Smooth muscle cell (in vitro differentiated cells): ENCODE measurements around the gene PLXNB1. TPM values are rescaled to one million over a fixed set of nuclear protein-coding genes. Genes with fewer than 3 reads are reported as not detected.

Experiments used
- DNase-seq: peaks from one replicate; lab custom pipeline; 2025; ENCODE audit not compliant: unreplicated experiment; lab: John Stamatoyannopoulos, UW
- H2AFZ ChIP-seq: fragments of 200-600 bp; sonication (generic); 2 replicates; pipeline ENCODE4 v1.6.0; 2016; ENCODE audit warnings: antibody characterized with exemption, low read depth, mild to moderate bottlenecking
- H3F3A ChIP-seq: fragments of 200-600 bp; sonication (generic); 2 replicates; pipeline ENCODE4 v1.6.0; 2017; ENCODE audit warnings: antibody characterized with exemption, low read depth
- H3K27ac ChIP-seq: fragments of 200-600 bp; sonication (generic); 2 replicates; pipeline ENCODE4 v1.5.1; 2016; ENCODE audit warnings: low read depth, mild to moderate bottlenecking
- H3K27me3 ChIP-seq: fragments of 200-600 bp; sonication (generic); 2 replicates; pipeline ENCODE4 v1.6.1; 2016; ENCODE audit warnings: low read depth, mild to moderate bottlenecking
- H3K36me3 ChIP-seq: fragments of 200-600 bp; sonication (generic); 2 replicates; pipeline ENCODE4 v1.5.1; 2016; ENCODE audit warnings: low read depth
- H3K4me1 ChIP-seq: fragments of 200-600 bp; sonication (generic); 2 replicates; pipeline ENCODE4 v1.5.1; 2016; ENCODE audit warnings: low read depth
- H3K4me2 ChIP-seq: fragments of 200-600 bp; sonication (generic); 2 replicates; pipeline ENCODE4 v1.6.0; 2016; ENCODE audit warnings: mild to moderate bottlenecking
- H3K4me3 ChIP-seq: fragments of 200-600 bp; sonication (generic); 2 replicates; pipeline ENCODE4 v1.5.1; 2016; ENCODE audit warnings: mild to moderate bottlenecking
- H3K79me2 ChIP-seq: fragments of 200-600 bp; sonication (generic); 2 replicates; pipeline ENCODE4 v1.6.0; 2016; ENCODE audit warnings: low read depth, mild to moderate bottlenecking
- H3K9ac ChIP-seq: fragments of 200-600 bp; sonication (generic); 2 replicates; pipeline ENCODE4 v1.6.0; 2016; ENCODE audit warnings: low read depth
- H3K9me3 ChIP-seq: fragments of 200-600 bp; sonication (generic); replicated peaks from 2 replicates; pipeline ENCODE4 v1.5.1; 2016; ENCODE audit warnings: low read depth
- H4K20me1 ChIP-seq: fragments of 200-600 bp; sonication (generic); 2 replicates; pipeline ENCODE4 v1.6.0; 2016; ENCODE audit warnings: low read depth
- WGBS: methylation state at CpG from one replicate; pipeline ENCODE4 v1.1.7; 2016; ENCODE audit warnings: low lambda C conversion rate; 5-methylcytosine and 5-hydroxymethylcytosine counted together
- polyA plus RNA-seq: library from polyadenylated mRNA; unstranded; fragments of >200 nt; fragmentation: Nextera tagmentation; extraction: Ambion mirVana; gene quantifications from 2 replicates; pipeline ENCODE4 v1.2.1, GENCODE V29; 2016
- total RNA-seq: library from RNA; depleted of rRNA; stranded (reverse); fragments of >200 nt; gene quantifications from 2 replicates; pipeline ENCODE4 v1.2.3, GENCODE V29; 2014
- TF ChIP-seq, protein P1 (sequence below): fragments of 200-600 bp; sonication (generic); IDR thresholded peaks from 2 replicates; pipeline ENCODE4 v1.5.1; 2017; ENCODE audit warnings: borderline replicate concordance, mild to moderate bottlenecking, antibody characterized with exemption; ENCODE audit not compliant: insufficient read depth, poor library complexity, severe bottlenecking

Gene PLXNB1
- total and polyA plus RNA-seq, 2 experiments from 2014 or later, result 15.5 to 26.9 TPM

DNA sequence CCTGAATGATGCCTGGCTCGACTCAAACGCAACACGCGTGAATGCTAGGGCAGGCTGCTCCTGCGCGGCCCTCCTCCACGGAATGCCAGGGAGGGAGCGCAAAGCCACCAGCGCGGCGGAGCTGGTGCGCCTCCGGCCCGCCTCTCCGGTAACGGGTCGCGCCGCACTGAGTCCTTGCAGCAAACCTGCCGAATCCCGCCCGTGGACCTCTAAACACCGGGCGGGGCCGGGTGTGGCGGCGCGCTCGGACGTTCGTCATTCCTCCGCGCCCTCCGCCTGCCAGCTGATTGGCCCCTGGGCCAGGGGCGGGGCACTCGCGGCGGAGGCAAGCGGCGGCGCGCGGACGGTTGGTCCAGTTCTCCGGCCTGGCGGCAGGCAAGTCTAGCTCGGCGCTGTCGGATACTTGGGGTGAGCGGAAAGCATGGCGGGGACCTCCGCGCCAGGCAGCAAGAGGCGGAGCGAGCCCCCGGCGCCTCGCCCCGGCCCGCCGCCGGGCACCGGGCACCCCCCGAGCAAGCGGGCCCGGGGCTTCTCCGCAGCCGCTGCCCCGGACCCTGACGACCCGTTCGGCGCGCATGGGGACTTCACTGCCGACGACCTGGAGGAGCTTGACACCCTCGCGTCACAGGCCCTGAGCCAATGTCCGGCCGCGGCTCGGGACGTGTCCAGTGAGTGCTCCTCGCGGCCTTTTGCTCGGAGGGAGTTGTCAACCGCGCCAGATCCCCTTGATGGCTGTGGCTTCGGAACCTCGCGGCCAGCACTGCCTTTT is 16.7 kb upstream of the PLXNB1 start, which contains the start of gene ATRIP:
ATRIP (plus strand) TSS at position 313 of the 769 bp plus-strand sequence; CDS start at position 422, 109 bp downstream.
- peak; percentile 72 for DNase-seq
- 1% methylated on average over 87 of the region's 91 CpGs for WGBS
- Histone ChIP-seq H3K9me3 (no peaks in the 10 kb centered on the region), H3K4me3 (peak within 1 kb of the TSS; percentile 76), H3K27me3 (no peaks in the 10 kb centered on the region), H3K79me2 (peaks cover 21% of the 10 kb centered on the region), H3K9ac (peak within 1 kb of the TSS; percentile 66), H3K4me2 (peak within 1 kb of the TSS; percentile 91), H3K36me3 (no peaks in the 10 kb centered on the region), H3F3A (peaks cover 14% of the 10 kb centered on the region), H3K27ac (peak within 1 kb of the TSS; percentile 69), H4K20me1 (peaks cover 11% of the 10 kb centered on the region), H2AFZ (peak within 1 kb of the TSS; percentile 50), H3K4me1 (peaks cover 12% of the 10 kb centered on the region)
- TF ChIP-seq, protein P1, sequence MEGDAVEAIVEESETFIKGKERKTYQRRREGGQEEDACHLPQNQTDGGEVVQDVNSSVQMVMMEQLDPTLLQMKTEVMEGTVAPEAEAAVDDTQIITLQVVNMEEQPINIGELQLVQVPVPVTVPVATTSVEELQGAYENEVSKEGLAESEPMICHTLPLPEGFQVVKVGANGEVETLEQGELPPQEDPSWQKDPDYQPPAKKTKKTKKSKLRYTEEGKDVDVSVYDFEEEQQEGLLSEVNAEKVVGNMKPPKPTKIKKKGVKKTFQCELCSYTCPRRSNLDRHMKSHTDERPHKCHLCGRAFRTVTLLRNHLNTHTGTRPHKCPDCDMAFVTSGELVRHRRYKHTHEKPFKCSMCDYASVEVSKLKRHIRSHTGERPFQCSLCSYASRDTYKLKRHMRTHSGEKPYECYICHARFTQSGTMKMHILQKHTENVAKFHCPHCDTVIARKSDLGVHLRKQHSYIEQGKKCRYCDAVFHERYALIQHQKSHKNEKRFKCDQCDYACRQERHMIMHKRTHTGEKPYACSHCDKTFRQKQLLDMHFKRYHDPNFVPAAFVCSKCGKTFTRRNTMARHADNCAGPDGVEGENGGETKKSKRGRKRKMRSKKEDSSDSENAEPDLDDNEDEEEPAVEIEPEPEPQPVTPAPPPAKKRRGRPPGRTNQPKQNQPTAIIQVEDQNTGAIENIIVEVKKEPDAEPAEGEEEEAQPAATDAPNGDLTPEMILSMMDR, result no peak

DNA sequence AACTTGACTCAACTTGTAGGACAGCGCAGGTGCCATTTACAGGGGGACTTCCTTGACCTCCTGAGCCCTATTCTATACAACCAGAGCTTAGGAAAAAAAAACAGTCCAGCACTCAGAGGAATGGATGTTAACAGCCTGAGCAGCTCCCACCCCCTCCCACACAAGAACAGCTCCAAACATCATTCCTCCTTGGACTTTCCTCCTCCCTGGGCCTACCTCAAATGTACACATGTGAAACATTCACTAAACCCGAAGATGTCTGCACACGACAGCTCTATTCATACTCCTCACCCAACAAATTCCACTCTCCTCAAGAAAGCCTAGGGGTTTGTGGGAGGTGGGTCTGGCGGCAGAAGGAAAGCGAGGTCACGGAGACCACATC is 16.1 kb upstream of the PLXNB1 start:
- no peaks in the 10 kb centered on the region for H3K9me3 ChIP-seq

DNA sequence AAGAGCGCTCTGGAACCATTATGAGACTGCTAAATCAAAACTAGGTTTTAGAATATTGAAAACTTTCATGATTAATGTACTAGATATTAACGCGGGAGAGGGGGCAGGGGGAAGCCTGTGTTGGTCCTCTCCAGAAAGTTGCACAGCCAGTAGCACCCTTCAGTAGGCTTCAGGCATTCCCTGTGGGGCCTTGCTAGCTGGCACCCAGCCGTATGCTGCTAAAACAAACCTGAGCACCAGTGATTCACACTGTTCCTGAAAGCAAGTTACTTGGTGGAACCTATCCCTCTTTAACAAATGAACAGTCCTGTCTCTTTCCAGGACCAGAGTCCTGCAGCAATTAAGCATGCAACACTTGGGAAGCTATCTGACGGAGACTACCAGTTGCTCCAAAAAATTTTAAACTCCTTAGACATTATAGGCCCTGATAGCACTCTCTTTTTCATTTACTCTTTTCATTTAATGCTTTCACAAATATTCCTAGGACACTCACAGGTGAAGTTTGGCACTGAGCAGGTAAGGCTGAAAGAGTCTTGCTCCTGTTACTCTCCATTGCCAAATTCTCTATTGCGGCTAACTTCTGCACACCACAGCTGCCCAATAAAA is 15.5 kb upstream of the PLXNB1 start:
- H3K9me3 ChIP-seq, result no peaks in the 10 kb centered on the region
- peak overlapping the region; percentile 91 for H3K4me2 ChIP-seq
- H3K9ac ChIP-seq, result no peak overlapping the region
- TF ChIP-seq, protein P1, result no peak
- no peaks in the 10 kb centered on the region for H3K27me3 ChIP-seq
- no peak overlapping the region for H3K27ac ChIP-seq
- peaks cover 15% of the 10 kb centered on the region for H4K20me1 ChIP-seq
- H3K79me2 ChIP-seq, result peaks cover 33% of the 10 kb centered on the region
- peaks cover 14% of the 10 kb centered on the region for H3F3A ChIP-seq
- 81% methylated on average over 6 of the region's 6 CpGs for WGBS
- no peaks in the 10 kb centered on the region for H3K36me3 ChIP-seq
- no peak for DNase-seq
- H3K4me3 ChIP-seq, result peak overlapping the region; percentile 76
- no peak overlapping the region for H2AFZ ChIP-seq
- H3K4me1 ChIP-seq, result peaks cover 18% of the 10 kb centered on the region

More for the DNA sequence above, 16.1 kb upstream of the PLXNB1 start:
- peak overlapping the region; percentile 50 for H2AFZ ChIP-seq
- peaks cover 27% of the 10 kb centered on the region for H3K79me2 ChIP-seq
- peak overlapping the region; percentile 76 for H3K4me3 ChIP-seq
- H3K9ac ChIP-seq, result peak overlapping the region; percentile 66
- H3F3A ChIP-seq, result peaks cover 14% of the 10 kb centered on the region
- no peaks in the 10 kb centered on the region for H3K27me3 ChIP-seq
- TF ChIP-seq, protein P1, result no peak
- H3K36me3 ChIP-seq, result no peaks in the 10 kb centered on the region
- H3K4me2 ChIP-seq, result peak overlapping the region; percentile 91
- peak overlapping the region; percentile 69 for H3K27ac ChIP-seq
- no peak for DNase-seq
- peaks cover 15% of the 10 kb centered on the region for H4K20me1 ChIP-seq
- 22% methylated on average over 6 of the region's 6 CpGs for WGBS
- peaks cover 17% of the 10 kb centered on the region for H3K4me1 ChIP-seq
